ENCODE data around the gene TMEM89. TPM values are rescaled to one million over a fixed set of nuclear protein-coding genes. Genes with fewer than 3 reads are reported as not detected.

The TMEM89 gene
- total RNA-seq, 1 donor from 2014 or later = not detected

DNA sequence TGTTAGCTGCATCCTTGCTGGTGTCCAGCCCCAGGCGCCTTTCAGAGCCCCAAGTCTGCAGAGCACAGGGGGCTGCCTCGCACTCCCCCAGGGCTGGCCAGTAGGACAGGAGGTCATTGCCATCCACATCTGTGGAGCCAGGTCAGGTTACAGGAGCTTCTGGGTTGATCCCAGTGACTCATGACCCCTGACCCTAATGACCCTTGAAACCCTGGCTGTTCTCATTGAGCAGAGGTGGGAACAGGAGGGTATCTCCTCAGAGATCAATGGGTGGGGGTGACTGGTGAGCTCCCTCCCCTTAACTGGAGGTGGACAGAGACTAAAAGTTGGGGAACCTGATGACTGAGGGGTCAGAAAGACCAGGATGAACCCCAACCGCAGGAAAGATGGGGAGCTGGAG, 19.8 kb upstream of the TMEM89 start:
- DNase-seq = no peak

DNA sequence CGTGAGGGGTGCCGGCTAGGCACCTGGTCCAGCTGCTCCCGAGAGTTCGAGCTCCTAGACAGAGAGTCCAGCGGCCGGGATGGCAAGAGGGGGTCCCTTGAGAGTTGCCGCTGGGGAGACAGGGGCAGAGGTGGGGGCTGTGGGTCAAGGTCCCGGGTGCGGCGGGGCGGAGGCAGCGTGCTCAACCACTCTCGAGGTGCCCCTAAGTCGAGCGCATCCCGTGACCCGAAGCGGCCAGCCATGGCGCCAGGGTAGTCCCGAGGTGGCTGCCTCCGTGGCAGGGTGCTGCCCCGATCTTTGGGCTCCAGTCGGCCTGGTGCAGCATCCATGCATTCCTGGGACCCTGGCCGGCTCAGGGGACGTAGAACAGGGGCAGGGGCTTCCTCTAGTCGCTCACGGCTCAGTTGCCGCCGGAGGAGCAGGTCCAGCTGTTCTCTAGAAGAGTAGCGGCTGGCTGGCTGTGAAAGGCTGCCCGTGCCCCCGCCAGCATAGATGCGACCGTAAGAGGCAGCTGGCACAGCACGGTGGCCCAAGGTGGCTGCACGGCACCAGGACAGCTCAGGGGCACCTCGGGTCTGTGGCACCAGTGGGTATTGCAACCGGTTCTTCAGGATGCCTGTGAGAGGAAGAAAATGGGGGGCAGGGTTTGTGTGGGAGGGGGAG, 18.5 kb upstream of the TMEM89 start:
- no peak for DNase-seq

DNA sequence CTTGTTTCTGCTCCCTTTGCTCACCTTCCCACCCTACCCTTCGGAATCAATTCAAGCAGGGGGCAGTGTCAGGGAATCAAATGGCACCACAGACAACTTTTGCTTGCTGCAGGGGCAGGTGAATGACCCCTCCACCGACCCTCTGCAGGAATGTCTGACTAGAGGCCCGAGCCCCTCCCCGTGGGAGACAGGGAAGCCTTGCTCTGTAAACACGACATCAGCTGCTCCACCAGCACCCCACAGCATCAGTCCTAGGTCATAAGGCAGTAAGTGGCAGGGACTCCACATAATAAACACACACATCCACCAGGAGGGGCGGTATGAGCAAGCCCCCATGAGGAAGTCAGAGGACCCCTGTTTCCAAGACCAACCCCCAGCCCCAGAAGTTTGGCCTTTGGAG, 15.7 kb upstream of the TMEM89 start:
- no peak for DNase-seq

DNA sequence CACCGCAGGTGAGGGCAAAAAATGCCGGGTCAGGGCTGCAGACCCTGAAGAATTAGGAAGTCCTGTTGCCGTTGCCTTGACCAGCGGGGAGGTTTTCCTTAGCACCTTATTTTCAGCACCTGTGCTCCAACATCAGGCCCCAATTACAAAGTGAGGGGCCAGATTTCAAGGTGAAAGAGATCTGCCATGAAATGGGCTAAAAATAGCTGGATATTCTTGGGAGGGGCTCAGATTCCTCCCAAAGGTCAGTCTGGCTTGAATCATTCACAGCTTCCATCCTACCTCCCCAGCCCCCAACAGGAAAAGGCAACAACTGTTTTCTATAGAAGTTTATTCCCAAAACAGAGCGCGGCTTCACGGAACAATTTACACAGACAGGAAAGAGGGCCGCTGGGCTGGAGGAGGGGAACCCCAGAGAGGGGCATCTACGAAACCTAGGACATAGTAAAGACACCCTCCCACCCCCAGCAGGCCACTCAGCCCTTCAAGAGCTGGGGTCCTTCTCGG, 14.6 kb upstream of the TMEM89 start:
- DNase-seq = peak; percentile 34

DNA sequence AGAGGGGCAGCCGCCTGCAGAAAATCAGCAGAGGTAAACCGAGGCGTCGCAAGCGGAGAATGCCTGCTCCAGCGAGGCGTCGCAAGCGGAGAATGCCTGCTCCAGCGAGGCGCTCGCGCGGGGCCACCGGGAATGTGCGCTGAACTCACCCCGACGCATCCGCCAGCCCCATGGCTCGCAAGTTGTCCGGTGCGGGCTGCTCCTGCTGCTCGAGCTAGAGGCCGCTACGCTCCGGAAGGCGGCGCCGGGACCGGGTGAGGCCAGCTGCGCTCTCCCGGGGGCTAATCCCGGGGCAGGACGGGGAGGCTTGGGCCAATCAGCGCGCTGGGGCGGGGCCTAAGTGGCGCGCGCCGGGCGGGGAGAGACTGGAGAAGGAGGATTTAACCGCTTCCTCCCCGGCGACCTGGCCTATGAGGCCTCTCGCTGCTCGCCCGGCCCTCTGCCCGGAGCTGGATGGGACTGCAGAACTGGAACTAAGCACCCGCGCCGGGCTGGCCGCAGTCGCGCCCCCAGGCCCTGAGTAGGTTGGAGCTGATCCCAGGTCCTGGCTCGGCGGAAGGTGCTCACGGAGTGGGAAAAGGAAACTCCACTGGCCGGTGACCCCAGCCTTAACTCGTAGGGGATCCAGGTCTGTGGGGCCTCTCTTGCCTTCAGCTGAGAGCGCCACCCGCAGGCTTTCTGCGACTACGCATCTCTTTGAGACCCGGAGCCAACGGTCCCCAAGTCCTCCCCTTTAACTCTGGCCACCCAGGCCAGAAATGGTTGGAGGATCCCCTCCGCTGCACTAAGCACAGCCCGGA, 13.9 kb upstream of the TMEM89 start, which contains the start of gene SLC26A6:
Gene SLC26A6 (minus strand): TSS at position 240 of the 800 bp plus-strand sequence. CDS start 68 bp downstream, at position 172.
- DNase-seq = peak; percentile 98

DNA sequence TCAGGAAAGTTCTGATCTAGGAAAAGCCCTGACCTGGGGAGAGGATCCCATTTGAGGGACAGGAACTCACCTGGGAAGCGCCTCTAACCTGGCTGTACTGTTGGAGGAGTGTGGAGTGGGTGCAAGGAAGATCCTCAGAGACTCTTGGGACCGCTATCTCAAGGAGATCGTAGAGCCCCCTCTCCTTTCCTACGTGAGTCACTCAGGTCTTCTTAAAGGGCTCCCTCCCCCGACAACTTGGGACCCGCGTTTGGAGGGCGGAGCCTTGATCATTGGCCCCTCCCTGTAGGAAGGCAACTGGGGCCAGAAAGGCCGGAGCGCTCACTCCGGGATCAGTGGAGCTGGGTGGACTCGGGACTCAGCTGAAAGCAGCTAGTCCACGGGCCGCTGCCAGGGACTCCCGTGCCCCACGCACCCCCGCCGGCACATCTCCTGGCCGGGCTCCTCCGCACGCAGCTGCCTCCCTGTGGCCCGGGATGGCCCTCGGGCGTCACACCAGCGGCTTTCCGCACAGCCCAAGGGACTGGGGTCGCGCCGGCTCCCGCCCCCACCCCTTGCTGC, 13.2 kb upstream of the TMEM89 start:
- DNase-seq = peak; percentile 72

DNA sequence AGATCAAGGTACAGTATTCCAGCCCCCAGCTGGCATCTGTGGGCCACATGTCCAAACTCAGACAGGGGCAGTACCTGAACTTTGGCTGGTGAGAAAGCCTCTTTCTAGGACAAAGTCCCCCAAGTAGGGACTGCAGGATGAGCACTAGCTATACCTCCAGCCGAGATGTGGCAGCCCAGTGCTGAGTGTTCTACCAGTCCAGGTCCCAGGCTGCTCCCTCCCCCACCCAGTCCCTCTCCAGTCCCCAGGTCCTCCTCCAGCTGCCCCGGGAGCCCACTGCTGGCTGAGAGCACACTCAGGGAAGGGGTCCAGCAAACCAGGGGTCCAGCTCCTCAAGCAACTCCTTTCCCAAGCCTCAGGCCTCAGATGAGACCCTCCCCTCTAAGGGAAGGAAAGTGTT, 12.2 kb upstream of the TMEM89 start:
- DNase-seq = no peak

DNA sequence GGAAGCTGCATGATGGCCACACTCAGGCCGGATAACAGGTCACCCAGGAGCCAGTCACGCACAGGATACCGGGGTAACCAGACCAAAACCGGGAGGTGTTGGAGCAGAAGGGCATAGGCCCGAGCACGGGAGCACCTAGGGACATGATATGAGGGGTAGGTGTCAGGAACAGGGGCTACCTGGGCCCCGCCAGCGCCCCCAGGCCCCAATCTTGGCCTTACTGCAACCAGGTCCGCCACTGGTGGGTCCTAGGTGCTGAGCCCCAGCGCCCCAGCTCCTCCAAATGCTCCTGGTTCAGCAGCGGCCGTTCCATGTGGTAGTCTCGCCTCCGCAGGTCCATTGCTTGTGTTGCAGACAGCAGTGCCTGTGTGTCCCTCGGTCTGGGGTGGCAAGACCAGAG, 11.7 kb upstream of the TMEM89 start:
- no peak for DNase-seq

DNA sequence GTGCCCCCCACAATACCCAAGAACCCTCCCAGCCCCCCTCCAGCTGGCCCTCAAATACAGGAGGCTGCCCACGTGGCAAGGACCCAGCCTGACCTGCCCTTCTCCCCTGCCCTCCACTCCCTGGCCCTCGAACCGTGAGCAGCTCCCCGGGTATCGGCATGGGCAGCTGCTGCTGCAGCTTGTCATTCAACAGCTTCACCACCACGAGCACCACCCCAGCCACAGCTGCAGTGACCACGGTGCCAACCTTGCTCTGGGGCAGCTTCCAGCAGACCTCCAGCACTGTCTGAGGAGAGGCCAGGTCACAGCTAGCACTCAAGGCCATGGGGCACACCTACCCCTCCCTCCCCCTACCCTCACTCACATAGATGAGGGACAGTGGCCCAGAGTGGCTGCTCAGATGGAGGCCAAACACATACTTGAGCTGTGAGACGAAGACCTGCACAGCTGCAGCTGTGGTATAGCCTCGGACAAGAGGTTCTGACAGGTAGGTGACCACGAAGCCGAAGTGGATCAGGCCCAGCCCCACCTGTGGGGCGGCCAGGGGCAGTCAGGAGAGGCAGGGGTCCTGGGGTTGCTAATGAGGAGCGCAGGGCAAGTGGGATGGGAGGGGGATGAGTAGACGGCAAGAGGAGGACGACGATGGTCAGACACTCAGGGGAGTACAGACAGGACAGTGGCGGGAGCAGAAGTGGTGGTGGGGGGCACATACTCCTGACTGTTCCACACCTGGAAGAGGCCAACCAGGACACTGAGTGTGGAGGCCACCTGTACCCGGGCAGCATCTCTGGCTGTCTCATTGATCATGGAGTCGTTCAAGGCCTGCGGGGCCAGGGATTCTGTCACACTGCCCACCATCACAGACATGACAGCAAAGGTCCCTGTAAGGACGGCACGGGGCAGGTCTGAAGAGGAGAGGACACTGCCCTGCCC, 10.2 kb upstream of the TMEM89 start:
- no peak for DNase-seq

DNA sequence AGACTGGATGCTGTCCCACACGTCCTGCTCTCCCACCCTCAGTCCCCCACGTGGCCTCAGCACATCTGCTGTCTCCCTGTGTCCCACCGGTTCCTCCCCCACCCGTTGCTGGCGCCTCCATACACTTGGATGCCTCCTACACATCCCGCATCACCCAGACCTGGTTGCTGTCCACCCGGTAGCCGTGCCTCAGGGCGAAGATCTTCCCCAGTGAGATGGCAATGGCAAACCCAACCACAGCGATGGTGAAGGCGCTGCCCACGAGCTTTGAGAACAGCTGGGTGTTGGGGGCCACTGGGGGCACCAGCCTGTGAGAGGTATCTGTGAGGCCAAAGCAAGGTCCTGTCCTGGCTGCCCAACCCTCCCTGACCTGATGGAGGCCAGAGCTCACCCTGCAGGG, 9.3 kb upstream of the TMEM89 start:
- DNase-seq = no peak

DNA sequence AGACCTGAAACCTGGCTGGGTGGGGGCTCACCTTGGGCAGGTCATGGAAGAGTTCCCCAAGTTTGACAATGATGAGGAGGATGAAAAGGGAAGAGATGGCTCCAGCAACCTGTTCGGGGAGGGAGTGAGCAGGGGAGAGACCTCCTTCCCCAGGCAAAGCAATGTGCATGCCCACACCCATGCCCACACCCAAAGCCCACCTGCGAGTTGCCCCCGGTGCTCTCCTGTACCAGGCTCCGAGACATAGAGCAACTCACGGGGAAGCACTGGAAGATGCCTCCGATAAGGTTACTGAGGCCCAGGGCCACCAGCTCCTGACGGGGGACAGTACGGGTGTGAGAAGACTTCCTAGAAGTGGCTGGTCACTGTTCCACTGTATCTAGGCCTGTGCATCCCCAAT, 8.8 kb upstream of the TMEM89 start:
- DNase-seq = no peak

DNA sequence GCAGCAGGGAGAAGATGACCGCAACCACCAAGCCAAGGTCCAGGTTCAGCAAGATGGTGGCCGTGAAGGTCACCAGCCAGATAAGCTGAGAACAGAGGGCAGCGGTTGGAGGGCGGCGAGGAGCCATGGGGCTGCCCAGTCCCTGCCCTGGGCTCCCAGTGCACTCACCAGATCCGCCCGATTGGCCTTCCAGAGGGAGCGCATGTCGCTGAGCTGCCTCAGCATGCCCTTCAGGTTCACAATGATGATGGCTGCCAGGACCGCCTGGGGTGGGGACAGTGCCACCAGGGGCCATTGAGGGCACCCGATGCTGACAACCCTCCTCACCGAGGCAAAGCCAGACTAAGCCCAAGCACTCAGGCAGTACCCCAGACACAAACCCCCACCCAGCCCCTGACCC, 8.3 kb upstream of the TMEM89 start:
- DNase-seq = no peak

DNA sequence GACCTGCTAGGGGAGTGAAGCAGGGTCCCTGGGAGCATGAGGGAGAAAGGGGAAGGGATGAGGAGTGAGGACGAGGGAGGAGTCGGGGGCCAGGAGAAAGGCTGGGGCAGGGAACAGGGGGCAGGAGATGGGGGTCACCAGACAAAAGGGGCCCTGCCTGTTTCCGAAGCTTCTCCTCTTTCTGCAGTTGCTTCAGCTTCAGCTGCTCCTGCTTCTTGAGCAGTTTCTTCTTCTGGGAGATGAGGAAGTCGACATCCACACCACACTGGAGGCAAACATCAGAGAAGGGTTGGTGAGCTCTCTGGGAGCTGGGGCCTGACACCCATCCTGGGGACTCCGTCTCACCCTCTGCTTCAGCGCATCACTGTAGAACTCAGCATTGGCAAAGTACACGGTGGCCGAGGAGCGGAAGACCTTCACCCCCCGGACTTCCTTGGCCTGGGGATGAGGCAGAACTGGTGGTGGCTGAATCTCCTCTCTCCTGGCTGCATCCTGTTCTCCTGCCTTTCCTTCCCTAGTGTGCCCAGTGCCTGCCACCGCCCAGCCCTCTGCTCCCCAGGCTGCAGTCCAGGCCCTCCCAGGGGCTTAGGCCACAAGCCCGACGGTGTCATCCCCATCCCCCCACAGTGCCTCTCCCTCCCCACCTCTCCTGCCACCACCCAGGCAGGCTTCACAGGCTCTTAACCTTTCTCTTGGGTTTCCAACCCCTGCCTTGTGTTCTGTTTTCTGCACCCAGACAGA, 6.9 kb upstream of the TMEM89 start:
- no peak for DNase-seq

DNA sequence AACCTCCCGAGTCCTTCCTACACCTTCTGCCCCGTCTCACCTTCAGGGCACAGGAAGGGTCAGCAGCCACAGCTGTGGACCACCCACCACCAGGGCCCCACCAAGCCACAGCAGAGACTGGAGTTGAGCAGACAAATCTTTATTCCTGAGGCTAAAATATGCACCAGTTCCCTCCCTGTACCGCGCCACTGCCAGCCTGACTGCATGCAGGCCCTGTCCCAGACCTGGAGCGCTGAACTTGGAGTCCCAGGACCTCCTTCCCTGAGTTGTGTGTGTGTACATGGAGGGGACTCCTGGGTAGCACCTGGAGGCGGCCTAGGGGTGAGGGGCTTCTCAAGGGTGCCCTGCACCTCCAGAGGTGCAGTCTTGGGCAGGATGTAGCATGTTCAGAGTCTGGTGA, 4.0 kb upstream of the TMEM89 start:
- no peak for DNase-seq

DNA sequence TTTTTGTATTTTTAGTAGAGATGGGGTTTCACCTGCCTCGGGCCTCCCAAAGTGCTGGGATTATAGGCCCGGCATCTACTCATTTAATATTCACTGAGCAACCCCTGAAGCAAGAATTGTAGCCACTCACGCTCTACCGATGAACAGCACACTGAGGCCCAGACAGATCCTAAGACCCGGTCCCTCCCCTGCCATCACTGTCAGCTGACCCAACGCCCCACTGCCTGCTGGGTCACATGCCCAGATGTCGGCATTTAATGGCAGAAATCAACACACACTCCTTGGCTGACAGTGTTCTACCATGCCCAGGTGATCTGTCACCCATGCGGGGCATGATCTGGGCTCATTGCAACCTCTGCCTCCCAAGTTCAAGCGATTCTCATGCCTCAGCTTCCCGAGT, 3.2 kb upstream of the TMEM89 start:
- DNase-seq = no peak

DNA sequence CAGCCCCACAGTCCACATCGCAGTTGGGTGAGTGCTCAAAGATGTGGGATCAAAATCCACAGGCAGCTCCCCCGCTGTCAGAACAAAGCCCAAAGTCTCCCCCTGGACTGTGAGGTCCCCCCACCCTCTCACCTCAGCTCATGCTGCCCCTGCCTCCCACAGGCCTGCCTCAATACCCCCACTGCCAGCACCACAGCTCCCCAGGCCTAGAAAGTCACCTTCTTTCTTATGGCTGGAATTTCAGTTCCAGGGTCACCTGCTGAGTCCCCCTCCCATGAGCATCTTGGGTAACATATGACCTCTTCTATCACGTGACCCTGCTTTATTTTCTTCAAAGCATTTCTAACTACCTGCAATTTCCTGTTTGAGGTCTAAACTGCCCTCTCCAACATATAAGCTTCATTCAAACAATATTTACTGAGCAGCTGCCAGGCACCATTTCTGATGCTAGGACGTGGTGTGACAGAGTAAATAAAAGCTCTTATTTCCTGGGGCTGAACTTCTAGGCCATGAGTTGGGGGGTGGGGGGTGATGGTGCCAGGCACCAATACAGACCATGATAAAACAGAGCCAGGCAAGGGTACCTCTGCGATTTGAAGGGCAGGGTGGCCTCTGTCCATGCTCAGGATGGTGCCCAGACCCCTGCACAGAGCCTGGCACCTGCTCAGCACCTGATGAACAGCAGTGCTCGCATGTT, 2.4 kb upstream of the TMEM89 start:
- DNase-seq = no peak

DNA sequence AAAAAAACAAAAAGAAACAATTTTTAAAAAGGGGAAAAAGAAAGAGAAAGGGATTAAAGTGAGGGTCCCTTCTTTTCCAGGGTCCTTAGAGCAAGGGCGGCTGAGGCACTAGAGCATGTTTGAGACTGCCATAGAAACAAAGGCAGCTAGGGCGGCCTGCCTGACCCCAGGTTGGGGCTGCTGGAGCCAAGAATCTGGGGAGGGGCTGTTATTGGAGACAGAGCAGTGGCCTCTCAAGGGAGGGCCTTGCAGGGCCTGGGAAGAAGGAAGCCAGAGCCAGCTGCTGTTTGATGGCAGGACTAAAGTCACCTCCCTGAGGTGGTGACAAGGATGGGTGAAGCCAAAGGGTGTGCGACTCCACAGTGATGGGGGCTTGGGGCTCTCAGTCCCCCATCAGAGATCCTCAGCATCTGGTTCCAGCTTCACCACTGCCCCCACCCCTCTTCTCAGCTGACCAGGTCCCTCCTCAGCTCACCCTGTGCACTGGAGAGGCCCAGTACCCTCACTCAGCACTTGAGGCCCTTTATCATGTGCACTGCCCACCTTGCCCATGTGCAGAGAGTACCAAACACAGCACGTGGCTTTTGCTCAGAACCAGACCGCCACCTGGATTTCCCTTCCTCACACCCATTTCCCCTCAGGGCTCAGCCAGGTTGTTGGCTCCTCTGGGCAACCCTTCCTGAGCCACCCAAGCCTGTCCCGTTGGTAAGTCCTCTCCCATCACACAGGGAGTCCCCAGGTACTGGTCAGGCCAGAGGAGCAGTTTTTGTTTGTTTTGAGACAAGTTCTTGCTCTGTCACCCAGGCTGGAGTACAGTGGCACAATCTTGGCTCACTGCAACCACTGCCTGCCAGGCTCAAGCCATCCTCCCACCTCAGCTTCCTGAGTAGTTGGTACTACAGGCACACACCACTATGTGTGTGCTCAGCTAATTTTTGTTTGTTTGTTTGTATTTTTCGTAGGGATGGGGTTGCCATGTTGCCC, 1.7 kb downstream of the TMEM89 start:
- no peak for DNase-seq

DNA sequence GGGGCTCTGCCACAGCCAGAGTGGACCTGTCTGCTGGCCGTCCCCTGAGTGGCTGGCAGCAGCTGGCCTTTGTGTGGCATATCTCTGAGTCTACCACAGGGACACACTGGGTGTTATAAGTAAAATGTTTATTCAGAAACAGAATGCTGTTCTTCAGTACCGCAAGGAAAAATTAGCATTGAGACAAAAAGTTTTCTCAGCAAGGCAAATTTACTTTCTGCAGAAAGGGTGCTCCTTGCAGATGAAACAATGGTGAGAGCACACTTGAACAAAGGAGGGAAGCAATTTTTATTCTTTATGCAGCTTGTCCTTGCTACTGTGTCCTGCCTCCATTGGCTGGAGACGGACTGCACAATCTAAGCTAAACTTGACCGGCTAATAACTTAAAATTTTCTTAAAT, 4.0 kb downstream of the TMEM89 start:
- no peak for DNase-seq

DNA sequence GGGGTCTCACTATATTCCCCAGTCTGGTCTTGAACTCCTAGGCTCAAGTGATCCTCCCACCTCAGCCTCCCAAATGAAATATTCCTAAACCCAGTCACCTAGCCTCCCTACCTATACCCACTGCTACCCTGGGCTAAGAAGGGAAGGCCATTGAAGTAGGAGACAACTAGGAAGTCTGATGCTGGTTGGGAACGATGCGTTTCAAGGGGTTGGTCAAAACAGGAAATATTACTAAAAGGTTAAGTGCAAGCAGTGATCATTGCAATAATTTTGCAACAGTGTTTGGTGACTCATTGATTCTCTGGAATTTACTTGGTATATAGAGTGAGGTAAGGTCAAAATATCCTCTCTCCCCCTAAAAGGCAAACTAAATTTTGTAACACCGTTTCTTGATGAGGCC, 7.5 kb downstream of the TMEM89 start:
- DNase-seq = peak; percentile 55

DNA sequence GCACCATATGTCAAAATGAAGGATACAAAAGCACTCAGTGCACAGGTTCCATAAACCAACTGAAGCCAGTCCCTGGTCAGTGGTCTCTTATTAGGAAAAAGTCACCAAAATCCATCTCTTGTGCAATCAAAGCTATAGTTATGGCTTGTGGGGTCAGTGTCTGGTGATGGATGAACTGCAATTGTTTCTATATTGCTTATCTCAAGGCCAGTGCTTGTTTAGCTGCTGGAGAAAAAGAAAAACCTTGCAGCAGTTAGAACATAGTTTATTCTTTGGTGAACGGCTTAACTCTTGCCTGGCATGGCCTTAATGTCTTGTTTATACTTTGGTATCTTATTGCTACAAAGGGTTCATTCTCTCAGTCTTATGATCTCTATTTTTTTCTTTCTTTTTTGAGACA, 9.3 kb downstream of the TMEM89 start:
- no peak for DNase-seq
